Lower lobe of right lung (tissue), 2 donors: ENCODE measurements around the gene TJP2. TPM values are rescaled to one million over a fixed set of nuclear protein-coding genes. Genes with fewer than 3 reads are reported as not detected.
A peak's percentile ranks its signal among the peaks of the same experiment; 100 is the strongest.

Experiments used
- ATAC-seq, 2 donors: fragments of 200-7000 bp; cut with Tn5 transposase; one replicate each; pipeline ENCODE4 v1.9.1; 2020 to 2022; ENCODE audit warnings: mild to moderate bottlenecking in 2 of 2, moderate library complexity in 2 of 2
- DNase-seq: peaks from one replicate; pipeline ENCODE4 v3.0.0-alpha.2; 2020
- H3K27ac ChIP-seq: fragments of 200-600 bp; one replicate; pipeline ENCODE4 v1.8.0; 2022
- H3K27me3 ChIP-seq: fragments of 200-600 bp; one replicate; pipeline ENCODE4 v1.8.0; 2022; ENCODE audit warnings: low read depth
- H3K36me3 ChIP-seq: fragments of 200-600 bp; one replicate; pipeline ENCODE4 v1.8.0; 2022; ENCODE audit warnings: mild to moderate bottlenecking
- H3K4me1 ChIP-seq: fragments of 200-600 bp; one replicate; pipeline ENCODE4 v1.8.0; 2022
- H3K4me3 ChIP-seq: fragments of 200-600 bp; one replicate; pipeline ENCODE4 v1.8.0; 2022; ENCODE audit warnings: mild to moderate bottlenecking
- H3K9me3 ChIP-seq: fragments of 200-600 bp; one replicate; pipeline ENCODE4 v1.8.0; 2022
- intact Hi-C: fragments of 100-400 bp; cut with DNase I; formaldehyde crosslinking; loops from one replicate; pipeline ENCODE4 v1.11.0; 2022
- total RNA-seq: library from RNA; stranded (reverse); fragmentation: NEBNext Ultra II Directional; extraction: Animal tissue kit (Norgen Biotek cat#: 25700); gene quantifications from one replicate; pipeline ENCODE4 v1.2.1, GENCODE V29; 2021
- TF ChIP-seq, protein P1 (sequence below): fragments of 200-600 bp; IDR thresholded peaks from one replicate; pipeline ENCODE4 v1.8.0; 2022; ENCODE audit warnings: antibody characterized with exemption, mild to moderate bottlenecking
- donor health status: DM: no; HTN: yes; CAD: no; lungs with severe emphysema.

The TJP2 gene
- total RNA-seq, 1 donor from 2014 or later: 124 TPM

- H3K27ac ChIP-seq: no peak overlapping the region
- ATAC-seq (no peak), DNase-seq (no peak)
- no peaks in the 10 kb centered on the region for H3K9me3 ChIP-seq
- no peak overlapping the region for H3K4me3 ChIP-seq
- H3K4me1 ChIP-seq: peaks cover 23% of the 10 kb centered on the region
- H3K27me3 ChIP-seq: no peaks in the 10 kb centered on the region
- TF ChIP-seq, protein P1, sequence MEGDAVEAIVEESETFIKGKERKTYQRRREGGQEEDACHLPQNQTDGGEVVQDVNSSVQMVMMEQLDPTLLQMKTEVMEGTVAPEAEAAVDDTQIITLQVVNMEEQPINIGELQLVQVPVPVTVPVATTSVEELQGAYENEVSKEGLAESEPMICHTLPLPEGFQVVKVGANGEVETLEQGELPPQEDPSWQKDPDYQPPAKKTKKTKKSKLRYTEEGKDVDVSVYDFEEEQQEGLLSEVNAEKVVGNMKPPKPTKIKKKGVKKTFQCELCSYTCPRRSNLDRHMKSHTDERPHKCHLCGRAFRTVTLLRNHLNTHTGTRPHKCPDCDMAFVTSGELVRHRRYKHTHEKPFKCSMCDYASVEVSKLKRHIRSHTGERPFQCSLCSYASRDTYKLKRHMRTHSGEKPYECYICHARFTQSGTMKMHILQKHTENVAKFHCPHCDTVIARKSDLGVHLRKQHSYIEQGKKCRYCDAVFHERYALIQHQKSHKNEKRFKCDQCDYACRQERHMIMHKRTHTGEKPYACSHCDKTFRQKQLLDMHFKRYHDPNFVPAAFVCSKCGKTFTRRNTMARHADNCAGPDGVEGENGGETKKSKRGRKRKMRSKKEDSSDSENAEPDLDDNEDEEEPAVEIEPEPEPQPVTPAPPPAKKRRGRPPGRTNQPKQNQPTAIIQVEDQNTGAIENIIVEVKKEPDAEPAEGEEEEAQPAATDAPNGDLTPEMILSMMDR: no peak
- H3K36me3 ChIP-seq: peaks cover 46% of the 10 kb centered on the region
- intact Hi-C loops: no loop called here
Observed at GRCh38 chr9:69215774-69216485, 41.9 kb downstream of the TJP2 start.

DNA sequence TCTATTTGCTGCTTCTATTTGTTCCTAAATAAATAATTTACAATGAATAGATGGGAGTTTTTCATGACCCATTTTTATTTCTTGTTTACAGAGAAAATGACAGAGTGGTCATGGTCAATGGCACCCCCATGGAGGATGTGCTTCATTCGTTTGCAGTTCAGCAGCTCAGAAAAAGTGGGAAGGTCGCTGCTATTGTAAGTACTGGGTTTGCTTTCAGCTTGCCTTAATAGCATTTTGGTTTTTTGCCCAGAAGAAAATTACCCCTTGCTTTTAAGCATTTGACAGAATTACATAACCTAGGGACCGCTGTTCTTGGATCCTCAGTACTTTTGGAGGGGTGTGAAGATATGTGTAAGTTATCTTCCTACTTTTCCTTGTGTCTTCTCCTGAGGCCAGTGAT, 44.1 kb downstream of the TJP2 start:
- no peak overlapping the region for H3K27ac ChIP-seq
- intact Hi-C loops: no loop called here

GRCh38 chr9:69221036-69221435, 47.0 kb downstream of the TJP2 start:
- no peaks in the 10 kb centered on the region for H3K27me3 ChIP-seq
- no peak overlapping the region for H3K27ac ChIP-seq
- no peaks in the 10 kb centered on the region for H3K4me1 ChIP-seq
- peaks cover 87% of the 10 kb centered on the region for H3K36me3 ChIP-seq
- peak in 1 of 2 donors; percentile 43 for ATAC-seq
- no peak overlapping the region for H3K4me3 ChIP-seq
- TF ChIP-seq, protein P1: no peak
- DNase-seq: no peak
- intact Hi-C loops: no loop called here
- no peaks in the 10 kb centered on the region for H3K9me3 ChIP-seq

More for the DNA sequence above, 44.1 kb downstream of the TJP2 start:
- no peak for DNase-seq
- H3K9me3 ChIP-seq: no peaks in the 10 kb centered on the region
- peaks cover 67% of the 10 kb centered on the region for H3K36me3 ChIP-seq
- no peaks in the 10 kb centered on the region for H3K27me3 ChIP-seq
- no peak overlapping the region for H3K4me3 ChIP-seq
- ATAC-seq: no peak
- H3K4me1 ChIP-seq: peaks cover 14% of the 10 kb centered on the region
- TF ChIP-seq, protein P1: no peak

- Histone ChIP-seq H3K4me1 (no peaks in the 10 kb centered on the region), H3K9me3 (no peaks in the 10 kb centered on the region), H3K27me3 (no peaks in the 10 kb centered on the region), H3K27ac (no peak overlapping the region), H3K36me3 (peaks cover 89% of the 10 kb centered on the region), H3K4me3 (no peak overlapping the region)
- TF ChIP-seq, protein P1: no peak
- intact Hi-C loops: no loop called here
- ATAC-seq (peak in 1 of 2 donors; percentile 9), DNase-seq (no peak)
Observed at GRCh38 chr9:69222970-69223369, 48.9 kb downstream of the TJP2 start.

DNA sequence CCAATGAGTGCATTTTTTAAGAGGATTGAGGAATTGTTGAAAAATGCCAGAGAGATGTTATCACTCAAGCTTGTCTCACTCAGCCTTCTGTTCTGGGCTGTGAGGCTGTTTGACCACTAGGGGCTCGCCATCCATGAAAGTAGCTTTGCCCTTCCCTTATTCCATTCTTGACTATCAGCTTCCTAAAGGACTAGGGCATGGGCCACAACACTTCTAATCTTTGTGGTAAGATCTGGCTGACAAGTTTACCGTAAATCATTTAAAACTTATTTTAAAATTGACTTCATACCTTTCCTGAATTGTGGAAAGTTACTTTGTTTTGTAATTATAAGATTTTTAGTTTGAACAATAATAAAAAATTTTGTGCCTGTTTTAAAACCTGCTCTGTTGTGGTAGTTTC, 49.5 kb downstream of the TJP2 start:
- Histone ChIP-seq H3K4me1 (no peaks in the 10 kb centered on the region), H3K36me3 (peaks cover 89% of the 10 kb centered on the region), H3K27ac (no peak overlapping the region), H3K27me3 (no peaks in the 10 kb centered on the region), H3K4me3 (no peak overlapping the region), H3K9me3 (no peaks in the 10 kb centered on the region)
- TF ChIP-seq, protein P1: peak; percentile 65
- ATAC-seq: peak; percentile 86 to 93
- intact Hi-C loops: no loop called here
- DNase-seq: no peak
